Stomach (tissue), 9 donors: ENCODE data around the gene KIF5A. TPM values are rescaled to one million over a fixed set of nuclear protein-coding genes. Genes with fewer than 3 reads are reported as not detected.

ENCODE experiments used
- DNase-seq, 2 donors: peaks; one replicate each; pipeline versions ENCODE4 v3.0.0 to v3.0.0-alpha.2; 2013 to 2019
- H3K27ac ChIP-seq, 5 donors: fragments of 200-600 bp in 4 of 5; sonication (generic) in 4 of 5; one replicate each; pipeline ENCODE4 v1.5.1; 2013 to 2019; ENCODE audit warnings: mild to moderate bottlenecking in 1 of 5, moderate library complexity in 1 of 5
- H3K27me3 ChIP-seq, 3 donors: fragments of 200-600 bp; sonication (generic); one replicate each; pipeline ENCODE4 v1.5.1; 2017 to 2019; ENCODE audit warnings: mixed run types in 1 of 3
- H3K36me3 ChIP-seq, 4 donors: fragments of 200-600 bp; sonication (generic); 1 replicate in 3 of 4; 2 replicates in 1 of 4; pipeline ENCODE4 v1.5.1; 2016 to 2019
- H3K4me1 ChIP-seq, 4 donors: fragments of 200-600 bp; sonication (generic); one replicate each; pipeline ENCODE4 v1.5.1; 2016 to 2019
- H3K4me3 ChIP-seq, 4 donors: fragments of 200-600 bp; sonication (generic) in 3 of 4; one replicate each; pipeline ENCODE4 v1.5.1; 2016 to 2019; ENCODE audit warnings: mild to moderate bottlenecking in 1 of 4
- H3K9me3 ChIP-seq, 4 donors: fragments of 200-600 bp; sonication (generic); one replicate each; pipeline ENCODE4 v1.5.1; 2016 to 2019
- CTCF ChIP-seq, 7 experiments: fragments of 450-650 bp in 4 of 7; fragments of 200-600 bp in 3 of 7; sonication (generic) in 3 of 7; IDR thresholded peaks; one replicate each; pipeline ENCODE4 v1.5.1; 2016 to 2019; ENCODE audit warnings: antibody characterized with exemption in 7 of 7, control low read depth in 2 of 7, mild to moderate bottlenecking in 1 of 7
- EP300 ChIP-seq: sonication (generic); formaldehyde crosslinking; IDR thresholded peaks from one replicate; pipeline ENCODE4 v1.6.1; 2017; ENCODE audit warnings: antibody characterized with exemption
- POLR2A ChIP-seq, 4 donors: fragments of 450-650 bp; IDR thresholded peaks; one replicate each; pipeline ENCODE4 v1.6.1; 2016; ENCODE audit warnings: antibody characterized with exemption in 4 of 4, control low read depth in 2 of 4, mild to moderate bottlenecking in 1 of 4, moderate library complexity in 1 of 4
- POLR2AphosphoS5 ChIP-seq, 3 donors: sonication (generic); formaldehyde crosslinking; IDR thresholded peaks; one replicate each; pipeline ENCODE4 v1.6.1; 2016; ENCODE audit warnings: antibody characterized with exemption in 3 of 3
- WGBS, 5 donors: extraction: QIAGEN DNeasy Blood & Tissue Kit in 3 of 5; methylation state at CpG; one replicate each; pipeline versions ENCODE4 v1.1.5 to v1.1.7; 2013 to 2018; 5-methylcytosine and 5-hydroxymethylcytosine counted together
- intact Hi-C: fragments of 100-400 bp; cut with DNase I; formaldehyde crosslinking; loops from one replicate; pipeline ENCODE4 v1.15.1; 2023; ENCODE audit warnings: low total_unique reads
- polyA plus RNA-seq, 3 donors: library from polyadenylated mRNA; stranded (reverse); fragments of 200-250 nt; gene quantifications; one replicate each; pipeline ENCODE4 v1.2.3, GENCODE V29; 2013
- total RNA-seq, 5 donors: library from RNA; depleted of rRNA; stranded (reverse); fragments of >200 nt; gene quantifications; one replicate each; pipeline versions ENCODE4 v1.1.0 to v1.2.3, GENCODE V29; 2014 to 2016
- donor health status: healthy with polysubstance abuse.
- donor health status: Bipolar disorder and iron deficiency.
- donor health status: healthy.

KIF5A gene
- total and polyA plus RNA-seq, 8 donors: 0.19 to 2.3 (median 1.3) TPM; not detected in 1

- Histone ChIP-seq H3K4me1 (peaks cover 15 to 40% (median 31%) of the 10 kb centered on the region in 4 donors), H3K36me3 (peaks cover 0 to 18% (median 3%) of the 10 kb centered on the region in 4 donors), H3K4me3 (no peak overlapping the region), H3K27ac (no peak overlapping the region), H3K9me3 (no peaks in the 10 kb centered on the region), H3K27me3 (peaks cover 3 to 100% (median 95%) of the 10 kb centered on the region in 3 donors)
- intact Hi-C loops: loop anchor here (5.0 kb wide), 1 partner anchor 42 kb away; no protein-coding TSS in a partner anchor
- no peak for TF ChIP-seq CTCF (IDR thresholded peaks at IDR 0.05)
- WGBS, 5 donors: 60 to 73% (median 63%) methylated on average over 4 to 5 of the region's 5 CpGs
- no peak for DNase-seq
These were observed 74.1 kb downstream of the KIF5A start for GRCh38 chr12:57623811-57624390.

- Histone ChIP-seq H3K27ac (no peak overlapping the region), H3K4me3 (no peak overlapping the region), H3K9me3 (no peaks in the 10 kb centered on the region), H3K4me1 (peaks cover 15 to 34% (median 27%) of the 10 kb centered on the region in 4 donors), H3K27me3 (peaks cover 3 to 98% (median 88%) of the 10 kb centered on the region in 3 donors), H3K36me3 (peaks cover 0 to 18% (median 3%) of the 10 kb centered on the region in 4 donors)
- intact Hi-C loops: loop anchor here (5.0 kb wide), 1 partner anchor 42 kb away; no protein-coding TSS in a partner anchor
- TF ChIP-seq EP300 (no peak), CTCF (IDR thresholded peaks at IDR 0.05) (no peak), POLR2AphosphoS5 (IDR thresholded peaks at IDR 0.05) (no peak), POLR2A (IDR thresholded peaks at IDR 0.05) (no peak)
- 69 to 82% (median 72%) methylated on average over 8 of the region's 8 CpGs for WGBS, 5 donors
- DNase-seq: no peak
These were observed 74.8 kb downstream of the KIF5A start for GRCh38 chr12:57624441-57625220.

- Histone ChIP-seq H3K4me3 (no peak overlapping the region), H3K36me3 (peaks cover 0 to 18% (median 3%) of the 10 kb centered on the region in 4 donors), H3K27ac (no peak overlapping the region), H3K4me1 (peaks cover 15 to 30% (median 25%) of the 10 kb centered on the region in 4 donors), H3K9me3 (no peaks in the 10 kb centered on the region), H3K27me3 (peaks cover 3 to 98% (median 80%) of the 10 kb centered on the region in 3 donors)
- intact Hi-C loops: no loop called here
- DNase-seq: no peak
- WGBS, 5 donors: 64 to 75% (median 69%) methylated on average over 12 of the region's 12 CpGs
- TF ChIP-seq POLR2A (IDR thresholded peaks at IDR 0.05) (no peak), CTCF (IDR thresholded peaks at IDR 0.05) (no peak), EP300 (no peak), POLR2AphosphoS5 (IDR thresholded peaks at IDR 0.05) (no peak)
These were observed 75.6 kb downstream of the KIF5A start for GRCh38 chr12:57625261-57626032.
